ENCODE measurements around the gene TMEFF2.

The TMEFF2 gene

DNA sequence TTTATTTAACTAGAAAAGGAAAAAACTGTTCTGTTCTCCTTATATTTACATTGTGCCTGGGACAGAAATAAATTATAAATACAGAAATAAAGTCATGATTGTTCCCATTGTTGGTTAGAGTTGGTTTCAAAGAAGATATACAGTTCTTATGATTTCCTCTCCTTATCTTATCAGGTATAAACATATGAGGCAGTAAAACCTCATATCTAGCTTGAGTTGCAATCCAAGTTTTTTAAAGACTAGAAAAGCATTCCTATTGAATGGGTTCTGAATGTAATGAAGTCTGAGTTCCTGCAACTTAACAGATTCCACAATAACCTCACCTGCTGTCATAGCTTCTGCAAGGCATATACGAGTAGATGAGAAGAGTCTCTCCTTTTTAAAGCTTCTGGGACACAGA lies 233.2 kb downstream of the TMEFF2 start:
- DNase-seq (ENCODE audit: low read depth) = no peak

DNA sequence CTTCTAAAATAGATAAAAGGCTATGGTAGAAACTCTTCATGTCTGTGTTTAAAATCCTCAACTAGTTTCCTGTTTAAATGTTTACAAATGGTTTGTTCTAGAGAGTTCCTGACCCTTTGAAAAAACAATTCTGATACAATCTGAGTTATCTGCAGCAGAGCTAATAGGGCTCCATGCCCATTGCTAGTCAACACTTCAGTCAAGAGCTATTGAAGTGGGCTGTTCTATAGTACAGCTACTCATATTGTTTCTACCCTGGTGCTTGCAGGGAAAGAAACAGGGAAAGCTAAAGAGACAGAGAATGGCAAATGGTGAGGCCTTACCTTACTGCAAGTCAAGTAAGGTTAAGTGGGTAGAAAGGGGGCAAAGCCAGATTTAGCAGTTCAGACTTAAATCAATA lies 235.5 kb downstream of the TMEFF2 start:
- no peak for DNase-seq (ENCODE audit: low read depth)

DNA sequence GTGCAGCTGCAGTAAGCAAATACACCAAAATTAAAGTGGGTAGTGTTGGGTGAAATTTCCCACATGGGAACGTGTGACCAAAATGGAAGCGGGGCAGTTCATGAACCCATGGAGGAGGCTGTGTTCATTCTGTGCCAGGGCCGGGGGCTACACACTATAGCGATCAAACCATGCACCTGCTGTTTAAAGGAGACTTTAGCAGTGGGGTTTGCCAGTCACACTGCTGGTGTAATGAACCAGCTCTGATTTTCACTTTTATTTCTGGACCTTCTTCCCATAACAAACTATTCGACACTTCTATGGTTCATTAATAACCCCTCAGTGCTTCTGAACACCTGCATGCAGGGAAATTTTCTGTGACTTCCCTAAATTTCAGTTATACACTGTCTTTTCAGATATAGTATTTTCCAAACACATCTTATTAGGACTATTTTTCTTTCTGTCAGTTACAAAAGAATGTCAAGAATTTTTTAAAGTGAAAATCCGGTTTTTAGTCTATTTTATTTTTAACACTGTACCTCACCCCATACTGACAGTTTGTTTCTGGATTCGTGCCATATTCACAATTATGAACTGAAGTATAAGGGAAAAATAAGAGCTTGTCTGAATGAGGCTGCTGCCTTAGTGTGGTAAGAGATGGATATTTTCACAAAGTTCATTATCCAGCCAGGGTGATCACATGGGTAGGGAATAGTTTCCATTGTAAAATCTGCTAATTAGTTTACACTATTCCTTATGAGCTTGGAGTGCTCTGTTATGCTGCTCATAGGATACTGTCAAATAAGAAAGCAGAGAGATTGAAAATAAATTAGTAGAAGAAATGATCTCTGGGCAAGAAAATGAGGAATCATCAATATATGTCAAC lies 236.5 kb downstream of the TMEFF2 start:
- DNase-seq (ENCODE audit: low read depth) = no peak

DNA sequence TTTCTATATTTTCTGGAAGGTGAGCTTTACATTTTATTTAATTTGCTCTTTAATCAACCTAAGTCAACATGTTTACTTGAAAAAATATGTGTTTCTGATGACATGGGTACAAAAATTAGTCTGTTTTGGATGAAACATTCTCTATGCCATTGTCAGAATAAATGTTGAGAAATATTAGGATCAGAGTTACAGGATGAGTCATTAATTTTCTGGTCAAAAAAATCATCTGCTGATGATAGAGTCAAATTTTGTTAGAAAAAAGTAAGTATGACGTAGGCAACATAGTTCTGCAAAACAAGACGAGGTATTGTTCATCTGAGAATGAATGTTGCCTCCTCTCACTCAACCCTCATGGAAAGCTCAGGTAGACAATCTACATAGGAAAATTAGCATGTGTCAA lies 240.3 kb downstream of the TMEFF2 start:
- DNase-seq (ENCODE audit: low read depth) = no peak

DNA sequence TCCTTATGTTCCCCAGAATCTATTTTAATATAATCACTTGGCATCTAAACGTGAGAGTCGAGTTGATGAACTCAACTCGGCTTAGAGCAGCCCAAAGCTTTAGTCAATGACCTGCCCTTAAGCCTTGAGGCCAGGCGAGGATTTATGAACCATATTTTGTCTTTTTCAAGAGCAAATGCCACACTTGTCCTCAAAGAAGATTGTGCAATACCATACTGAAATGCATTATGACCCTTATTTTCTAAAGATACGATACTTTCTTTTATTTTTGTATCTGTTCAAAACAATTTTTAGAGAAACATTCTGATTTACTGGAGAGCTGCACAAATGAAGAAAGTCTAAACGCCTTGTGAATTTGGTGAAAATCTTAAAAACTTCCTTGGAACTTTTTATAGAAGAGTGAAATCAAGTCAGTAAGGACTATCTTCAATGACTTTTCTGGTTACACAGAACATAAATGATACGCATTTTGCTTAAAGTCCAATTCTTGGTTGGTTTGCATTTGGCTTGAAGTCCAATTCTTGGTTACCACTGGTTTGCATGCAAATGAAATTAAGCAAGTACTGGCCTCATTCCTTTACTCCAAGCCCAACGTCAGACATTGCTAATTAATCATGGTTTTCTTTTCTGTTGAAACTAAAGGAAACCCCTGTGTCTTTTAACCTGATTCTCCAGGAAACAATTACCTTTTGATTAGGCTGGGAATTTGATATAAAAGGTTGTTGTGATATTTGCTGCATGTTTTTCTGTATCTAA lies 242.0 kb downstream of the TMEFF2 start:
- DNase-seq (ENCODE audit: low read depth) = no peak

DNA sequence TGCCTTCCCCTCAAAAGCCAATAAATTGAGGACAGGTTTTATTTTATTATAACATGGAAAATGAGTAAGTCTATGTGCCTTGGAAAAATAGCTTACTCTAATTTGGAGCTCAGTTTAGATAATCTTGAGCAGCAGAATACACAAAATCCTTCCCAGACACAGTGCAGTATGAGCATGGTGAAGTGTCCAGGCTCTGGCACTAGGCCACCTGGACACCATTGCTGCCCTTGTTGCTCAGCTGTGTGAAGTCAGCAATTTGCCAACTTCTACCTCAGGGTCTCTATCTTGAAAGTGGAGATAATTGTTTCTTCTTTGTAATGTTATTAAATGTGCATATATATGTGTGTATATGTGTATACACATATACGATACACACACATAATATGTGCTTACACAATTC lies 242.9 kb downstream of the TMEFF2 start:
- DNase-seq (ENCODE audit: low read depth) = no peak

DNA sequence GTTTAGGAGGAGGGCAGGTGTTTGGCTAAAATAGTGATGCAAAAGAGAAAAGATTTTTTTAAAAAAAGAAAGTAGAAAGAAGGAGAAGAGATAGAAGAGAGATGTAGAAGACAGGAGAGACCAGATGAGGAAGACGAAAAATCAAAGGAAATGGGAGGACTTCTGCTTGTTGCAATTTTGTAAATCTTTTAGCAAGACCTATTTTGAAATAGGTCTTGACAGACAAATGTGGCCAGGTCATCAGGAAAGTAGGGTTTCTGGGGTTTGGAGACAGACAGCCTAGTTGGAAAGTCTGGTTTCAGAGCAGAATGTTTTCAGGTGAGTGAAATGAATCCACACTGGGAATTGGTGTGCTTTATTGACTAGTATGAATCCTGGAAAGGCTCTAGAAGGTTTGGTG lies 243.4 kb downstream of the TMEFF2 start:
- no peak for DNase-seq (ENCODE audit: low read depth)

DNA sequence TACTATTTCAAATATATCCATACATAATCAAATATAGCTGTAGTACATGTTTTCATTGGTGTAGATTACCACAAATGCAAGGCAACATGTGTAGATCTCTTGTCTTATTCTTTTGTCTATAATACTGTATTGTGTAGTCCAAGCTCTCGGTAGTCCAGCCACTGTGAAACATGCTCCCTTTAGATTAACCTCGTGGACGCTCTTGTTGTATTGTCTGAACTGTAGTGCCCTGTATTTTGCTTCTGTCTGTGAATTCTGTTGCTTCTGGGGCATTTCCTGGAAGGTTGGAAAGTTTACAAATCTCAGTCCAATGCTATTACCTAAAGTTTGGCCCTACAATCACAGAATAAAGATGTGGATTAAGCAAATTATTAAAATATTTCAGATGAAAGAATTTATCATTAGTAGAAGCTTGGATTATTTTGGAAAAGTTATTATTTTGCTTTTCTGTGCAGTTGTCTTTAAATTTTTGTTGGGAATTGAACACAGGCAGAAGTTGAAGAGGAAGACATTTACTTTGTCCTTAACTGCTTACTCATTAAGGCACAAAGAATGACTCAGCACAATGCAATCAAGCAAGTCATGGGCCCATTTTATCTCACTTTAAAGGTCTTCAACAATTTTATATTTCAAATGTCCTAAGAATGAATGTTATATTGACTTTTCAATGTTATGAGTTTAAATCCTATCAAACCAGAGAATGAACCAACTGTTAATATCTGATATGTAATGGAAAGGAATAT lies 244.4 kb downstream of the TMEFF2 start:
- DNase-seq (ENCODE audit: low read depth) = no peak

DNA sequence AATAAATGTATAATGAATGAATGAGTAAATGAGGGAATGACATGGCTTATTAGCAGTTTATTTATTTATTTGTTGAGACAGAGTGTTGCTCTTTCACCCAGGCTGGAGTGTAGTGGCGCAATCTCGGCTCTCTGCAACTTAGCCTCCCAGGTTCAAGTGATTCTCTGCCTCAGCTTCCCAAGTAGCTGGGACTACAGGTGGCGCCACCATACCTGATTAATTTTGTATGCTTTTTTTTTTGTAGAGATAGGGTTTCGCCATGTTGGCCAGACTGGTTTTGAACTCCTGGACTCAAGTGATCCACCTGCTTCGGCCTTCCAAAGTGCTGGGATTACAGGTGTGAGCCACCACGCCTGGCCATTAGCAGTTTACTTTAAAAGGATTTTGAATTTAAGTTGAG lies 247.5 kb downstream of the TMEFF2 start:
- no peak for DNase-seq (ENCODE audit: low read depth)

DNA sequence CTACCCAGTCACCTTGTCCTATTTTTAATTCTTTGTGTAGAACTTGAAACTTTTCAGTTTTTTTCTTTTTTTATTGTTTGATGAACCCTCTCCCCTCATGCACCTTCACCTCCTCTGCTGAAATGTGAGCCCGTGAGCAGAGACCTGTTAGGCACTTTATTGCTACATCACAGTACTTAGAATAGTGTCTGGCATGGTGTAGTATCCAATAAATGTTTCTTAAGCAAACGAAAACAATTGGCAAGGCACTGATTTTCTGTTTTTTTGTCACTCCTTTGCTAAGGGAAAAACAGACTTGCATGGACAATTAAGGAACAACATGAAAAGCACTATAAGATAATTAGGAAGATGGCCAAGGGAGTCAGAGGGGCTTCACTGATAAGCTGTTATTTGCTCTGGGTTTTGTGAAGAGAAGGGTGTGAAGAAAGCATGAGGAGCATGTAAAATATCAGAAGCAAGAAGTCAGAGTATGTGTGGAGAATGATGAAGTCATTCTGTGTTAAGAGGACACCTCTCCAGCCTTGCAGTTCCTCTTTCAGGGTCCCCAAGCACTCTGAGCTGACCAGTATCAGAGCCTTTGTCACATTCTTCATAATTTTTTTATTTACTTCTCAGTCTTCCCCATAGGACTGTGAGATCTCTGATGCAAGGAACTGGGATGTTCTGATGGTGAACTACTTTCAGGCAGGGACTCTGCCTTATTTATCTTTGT lies 248.1 kb downstream of the TMEFF2 start:
- no peak for DNase-seq (ENCODE audit: low read depth)

DNA sequence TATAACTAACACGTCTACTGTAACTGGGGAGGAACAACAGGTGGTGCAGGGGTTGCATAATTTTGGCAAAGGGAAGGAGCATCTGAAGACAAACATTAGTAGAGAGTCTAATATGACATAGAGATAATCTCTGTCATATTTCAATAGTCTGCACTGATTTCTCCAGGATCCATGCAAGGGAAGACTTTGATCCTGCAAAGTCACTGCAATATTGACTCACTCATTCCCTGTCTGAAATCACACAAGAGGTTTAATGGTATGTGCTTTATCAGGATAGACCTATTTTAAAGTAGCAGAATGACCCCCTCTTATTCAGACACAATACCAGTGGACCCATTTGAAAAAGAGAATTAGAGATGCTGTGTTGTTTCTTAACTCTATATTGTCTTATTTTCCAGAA lies 249.1 kb downstream of the TMEFF2 start:
- no peak for DNase-seq (ENCODE audit: low read depth)

DNA sequence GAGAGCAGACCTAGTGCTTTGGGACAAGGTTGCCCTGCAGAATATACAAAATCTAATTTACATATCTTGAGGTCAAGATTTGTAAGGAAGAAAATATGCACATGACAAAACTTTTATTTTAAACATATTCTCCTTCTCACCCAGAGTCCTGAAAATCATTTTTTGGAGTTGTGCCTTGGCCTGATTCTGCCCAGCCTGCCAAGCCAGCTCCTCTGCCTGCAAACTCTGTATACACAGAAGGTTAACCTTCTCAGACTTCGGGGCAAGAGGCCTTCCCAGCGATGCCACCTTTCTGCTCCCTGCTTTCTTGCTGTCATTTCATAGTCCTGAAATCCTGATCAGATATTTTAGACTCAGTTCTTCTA lies 252.0 kb downstream of the TMEFF2 start:
- no peak for DNase-seq (ENCODE audit: low read depth)

DNA sequence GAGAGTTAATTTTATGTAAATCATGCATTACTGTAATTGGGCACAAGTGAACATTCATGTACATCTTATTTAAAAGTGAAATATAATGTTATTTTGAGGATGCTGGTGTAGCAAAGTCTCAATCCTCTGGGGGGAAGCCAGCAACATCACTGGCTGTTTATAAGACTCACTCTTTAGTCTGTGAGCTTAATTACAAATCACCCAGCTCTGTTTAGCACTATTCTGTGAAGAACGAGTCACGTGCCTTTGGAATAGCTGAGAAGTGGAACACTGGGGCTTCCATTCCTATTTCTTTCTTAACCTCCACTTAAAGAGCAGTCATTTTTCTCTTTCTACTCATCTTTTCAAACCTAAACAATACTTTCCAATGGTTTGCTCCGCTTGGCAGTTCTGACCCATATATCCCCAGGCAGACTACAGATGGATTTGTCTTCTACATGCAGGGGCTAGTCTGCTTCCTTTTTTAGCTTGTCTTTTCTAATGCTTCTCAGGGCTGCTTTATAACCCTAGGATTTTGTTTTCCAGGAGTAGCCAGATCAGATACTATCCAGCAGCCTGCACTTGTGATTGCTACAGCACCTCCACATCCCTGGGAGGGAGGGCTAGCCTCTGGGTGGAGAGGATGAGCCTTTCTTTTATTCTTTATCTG lies 252.5 kb downstream of the TMEFF2 start:
- DNase-seq (ENCODE audit: low read depth) = no peak

DNA sequence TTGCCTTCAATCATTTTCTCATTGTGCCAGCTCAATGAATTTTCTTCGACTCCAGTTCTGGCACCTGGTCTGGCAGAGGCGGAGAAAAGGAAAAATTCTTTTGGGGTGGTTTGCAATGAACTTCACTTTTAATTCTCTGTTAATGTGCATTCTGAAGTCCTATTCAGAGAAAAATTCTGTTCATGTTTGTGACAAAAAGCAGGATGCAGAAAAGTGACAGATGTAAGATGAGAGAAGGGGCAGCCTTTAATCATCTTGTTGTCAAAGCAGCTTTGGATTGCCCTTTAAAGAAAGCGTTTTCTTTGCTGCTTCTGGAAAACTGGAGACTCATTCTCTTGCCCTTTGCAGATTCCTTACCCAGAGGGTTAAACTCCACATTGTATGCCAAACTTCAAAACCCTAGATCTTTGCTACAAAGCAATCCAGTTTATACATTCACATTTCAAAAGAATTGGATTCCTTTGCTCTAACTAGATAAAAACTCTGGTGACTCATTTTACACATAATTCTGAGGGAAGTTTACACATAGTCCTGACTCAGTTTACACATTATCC lies 253.3 kb downstream of the TMEFF2 start:
- DNase-seq (ENCODE audit: low read depth) = no peak

DNA sequence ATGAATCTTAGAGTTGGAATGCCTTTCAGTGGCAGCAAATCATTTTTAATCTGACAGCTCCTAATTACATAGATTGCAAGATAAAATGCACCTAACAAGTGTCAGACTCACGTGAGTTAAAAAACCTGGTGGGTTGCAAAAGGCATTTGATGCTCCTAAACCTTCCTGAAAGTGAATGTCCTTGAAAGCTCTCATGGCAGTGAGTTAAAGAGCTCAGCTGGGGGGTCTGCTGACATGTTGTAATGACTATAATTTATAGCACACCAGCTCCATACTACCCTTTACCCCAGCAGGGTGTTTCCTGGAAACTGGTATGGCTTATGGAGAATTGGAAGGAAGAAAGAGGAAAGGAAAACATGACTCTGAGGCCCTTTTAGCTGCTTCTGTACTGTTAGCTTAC lies 256.0 kb downstream of the TMEFF2 start:
- no peak for DNase-seq (ENCODE audit: low read depth)

DNA sequence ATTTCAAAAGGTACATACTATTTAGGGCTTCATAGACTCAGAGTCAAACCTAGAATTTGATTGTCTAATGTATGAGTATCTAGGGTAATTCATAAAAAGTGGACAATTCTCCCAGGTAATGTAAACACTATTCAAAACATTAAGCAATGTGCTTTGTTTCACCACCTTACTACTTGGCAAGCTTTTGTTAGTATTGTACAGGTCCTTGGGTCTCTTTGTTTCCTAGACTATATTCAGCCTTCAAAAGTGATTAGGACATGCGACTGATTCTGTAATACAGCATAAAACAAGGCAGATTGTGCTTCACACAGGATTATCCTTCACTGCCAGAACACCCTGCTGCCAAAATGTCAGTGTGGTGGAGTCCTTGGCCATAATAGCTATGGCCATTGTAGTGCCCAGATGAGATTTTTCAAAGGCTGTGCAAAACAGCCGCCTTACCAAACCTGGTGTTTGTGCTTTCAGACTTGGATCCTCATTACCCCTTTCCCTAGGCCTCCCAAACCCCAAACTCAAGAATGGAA lies 257.8 kb downstream of the TMEFF2 start:
- no peak for DNase-seq (ENCODE audit: low read depth)

DNA sequence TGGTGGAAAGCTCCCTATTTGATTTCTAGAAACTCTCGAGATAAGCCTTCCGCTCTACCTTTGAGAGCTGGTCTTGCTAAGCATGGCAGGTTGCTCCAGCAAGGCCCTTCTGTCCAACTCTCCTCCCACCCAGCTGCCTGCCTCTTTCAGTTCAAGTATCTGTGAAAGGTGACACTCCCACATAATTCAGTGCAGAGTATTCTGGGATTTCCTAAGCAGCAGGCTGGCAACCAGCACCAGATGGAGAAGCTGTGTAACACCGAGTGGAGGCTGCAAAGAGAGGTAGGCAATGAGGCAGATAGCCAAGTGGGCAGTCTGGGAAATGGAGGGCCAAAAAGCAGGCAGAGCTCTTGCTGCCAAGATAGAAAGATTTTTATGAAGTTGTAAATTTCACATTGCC lies 259.5 kb downstream of the TMEFF2 start:
- no peak for DNase-seq (ENCODE audit: low read depth)

DNA sequence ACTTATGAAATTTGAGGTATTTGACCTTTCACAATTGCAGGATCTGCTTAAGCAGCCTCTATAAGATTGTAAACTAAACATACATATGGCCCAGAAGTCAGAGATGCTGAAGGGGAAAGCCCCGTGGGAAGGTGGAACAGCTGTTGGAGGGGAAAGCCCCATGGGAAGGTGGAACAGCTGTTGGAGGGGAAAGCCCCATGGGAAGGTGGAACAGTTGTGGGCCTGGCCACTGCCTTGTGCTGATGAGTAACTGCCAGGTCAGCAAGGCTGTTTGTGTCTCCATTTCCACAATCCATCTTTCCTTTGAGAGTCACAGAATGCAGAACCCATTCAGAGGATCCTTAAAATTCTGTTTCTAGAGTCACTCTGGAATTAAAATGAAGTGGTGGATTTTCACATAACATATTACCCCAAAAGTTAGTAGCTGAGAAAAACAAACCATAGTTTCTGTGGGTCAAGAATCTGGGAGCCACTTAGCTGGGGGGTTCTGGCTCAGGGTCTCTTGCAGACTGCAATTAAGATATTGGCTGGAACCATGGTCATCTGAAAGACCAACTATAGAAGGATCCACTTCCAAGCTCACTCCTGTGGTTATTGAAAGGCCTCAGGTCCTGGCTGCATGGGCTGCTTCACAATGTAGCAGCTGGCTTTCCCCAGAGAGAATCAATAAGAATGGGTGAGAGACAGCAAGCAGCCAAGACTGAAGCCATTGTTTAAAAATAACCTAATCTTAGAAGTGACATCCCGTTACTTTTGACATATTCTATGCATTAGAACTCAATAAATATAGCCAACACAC lies 261.2 kb downstream of the TMEFF2 start:
- no peak for DNase-seq (ENCODE audit: low read depth)

DNA sequence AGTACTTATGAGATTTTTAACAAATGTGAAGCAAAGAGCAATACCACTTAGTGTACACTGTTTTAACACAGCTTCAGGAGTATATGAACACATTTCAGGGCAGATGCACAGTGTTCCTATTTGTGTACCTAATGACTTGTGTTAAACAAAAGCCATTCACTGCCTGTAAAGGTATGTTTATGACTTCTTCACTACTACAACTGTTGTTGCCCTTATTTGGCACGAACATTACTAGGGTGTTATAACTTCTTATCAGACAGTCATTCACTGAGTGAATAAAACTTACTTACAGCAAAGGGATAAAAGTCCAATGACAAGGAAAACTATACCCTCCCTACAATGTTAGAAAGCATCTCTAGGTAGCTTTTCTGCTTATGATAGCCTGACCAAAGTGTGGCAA lies 262.4 kb downstream of the TMEFF2 start:
- DNase-seq (ENCODE audit: low read depth) = no peak

DNA sequence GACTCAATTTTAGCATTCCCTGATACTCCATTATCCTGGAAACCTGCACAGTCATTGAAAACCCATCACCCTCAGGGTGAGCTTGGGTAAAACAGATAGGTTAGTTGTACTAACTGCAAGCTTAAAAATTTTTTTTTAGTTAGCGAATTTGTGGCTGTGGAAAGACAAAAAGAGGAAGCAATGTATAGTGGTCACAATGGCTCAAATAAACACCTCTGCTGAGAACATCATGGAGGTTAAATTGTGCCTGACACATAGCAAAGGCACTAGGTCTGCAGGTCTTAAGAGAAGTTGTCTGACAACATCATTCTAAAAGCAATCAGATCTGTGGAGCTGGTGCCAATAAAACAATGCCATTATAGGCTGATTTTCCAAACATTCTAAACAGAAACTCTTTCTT lies 263.4 kb downstream of the TMEFF2 start:
- DNase-seq (ENCODE audit: low read depth) = no peak

Measured in non-pigmented ciliary epithelial cell (primary cell).